ENCODE results near the gene GLP2R. TPM values are rescaled to one million over a fixed set of nuclear protein-coding genes. Genes with fewer than 3 reads are reported as not detected.

Gene GLP2R
- total RNA-seq, 4 donors from 2014 or later = 0.54 to 3.3 (median 1.2) TPM

- Histone ChIP-seq H3K36me3 (no peaks in the 10 kb centered on the region), H3K9me3 (no peaks in the 10 kb centered on the region), H3K27ac (no peak overlapping the region), H3K27me3 (no peaks in the 10 kb centered on the region), H3K4me1 (no peaks in the 10 kb centered on the region), H3K4me3 (replicated peaks in 1 of 3) (no peak overlapping the region)
- intact Hi-C loops (cut with DNase I) = no loop called here
- no peak for DNase-seq
- TF ChIP-seq POLR2A (IDR thresholded peaks at IDR 0.05) = no peak
- 46 to 52% methylated on average over 8 of the region's 8 CpGs for WGBS, 2 donors
Observed at GRCh38 chr17:9817086-9817485, 8.6 kb upstream of the GLP2R start.

DNA sequence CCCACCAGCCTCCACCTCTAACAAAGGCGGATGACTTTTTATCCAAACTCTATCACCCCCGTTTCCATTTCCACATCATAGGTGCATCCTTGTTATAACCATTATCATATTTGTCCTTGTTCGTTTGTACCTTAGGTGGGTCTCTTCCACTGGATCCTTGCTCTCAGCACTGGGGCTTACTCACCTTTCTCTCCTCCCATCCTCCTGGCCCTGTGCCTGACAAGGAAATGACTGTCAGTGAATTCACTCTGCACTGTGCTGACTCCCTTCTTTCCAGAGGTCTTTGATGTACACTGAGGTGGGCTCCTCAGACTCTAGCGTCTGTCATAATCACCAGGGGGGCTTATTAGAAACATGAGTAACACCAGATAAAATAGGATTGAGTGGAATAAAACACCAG, 7.0 kb upstream of the GLP2R start:
- intact Hi-C loops (cut with DNase I) = no loop called here
- Histone ChIP-seq H3K9me3 (no peaks in the 10 kb centered on the region), H3K27me3 (no peaks in the 10 kb centered on the region), H3K4me1 (no peaks in the 10 kb centered on the region), H3K27ac (no peak overlapping the region), H3K36me3 (no peaks in the 10 kb centered on the region), H3K4me3 (replicated peaks in 1 of 3) (no peak overlapping the region)
- 58 to 91% methylated on average over 4 of the region's 4 CpGs for WGBS, 2 donors
- TF ChIP-seq CTCF (IDR thresholded peaks at IDR 0.05) (no peak), POLR2A (IDR thresholded peaks at IDR 0.05) (no peak)
- DNase-seq = no peak

DNA sequence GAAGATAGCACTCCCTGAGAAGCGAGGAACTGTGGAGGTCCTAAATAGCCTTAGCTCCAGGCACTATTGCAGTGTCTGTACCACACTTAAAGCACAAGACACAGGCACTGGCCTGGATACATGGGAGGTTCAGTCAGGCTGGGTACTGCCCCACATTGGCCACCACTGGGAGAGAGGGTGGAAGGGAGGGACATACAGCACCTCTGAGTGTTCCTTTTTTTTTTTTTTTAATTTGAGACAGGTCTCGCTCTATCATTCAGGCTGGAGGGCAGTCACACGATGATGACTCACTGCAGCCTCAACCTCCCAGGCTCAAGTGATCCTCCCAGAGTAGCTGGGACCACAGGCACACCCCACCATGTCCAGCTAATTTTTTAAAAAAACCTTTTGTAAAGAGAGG, 5.3 kb upstream of the GLP2R start:
- Histone ChIP-seq H3K4me1 (no peaks in the 10 kb centered on the region), H3K36me3 (no peaks in the 10 kb centered on the region), H3K27ac (no peak overlapping the region), H3K27me3 (no peaks in the 10 kb centered on the region), H3K9me3 (no peaks in the 10 kb centered on the region), H3K4me3 (replicated peaks in 1 of 3) (no peak overlapping the region)
- intact Hi-C loops (cut with DNase I) = no loop called here
- no peak for TF ChIP-seq CTCF (IDR thresholded peaks at IDR 0.05)
- no peak for TF ChIP-seq POLR2A (IDR thresholded peaks at IDR 0.05)
- 56 to 77% methylated on average over 3 of the region's 3 CpGs for WGBS, 2 donors
- no peak for DNase-seq

DNA sequence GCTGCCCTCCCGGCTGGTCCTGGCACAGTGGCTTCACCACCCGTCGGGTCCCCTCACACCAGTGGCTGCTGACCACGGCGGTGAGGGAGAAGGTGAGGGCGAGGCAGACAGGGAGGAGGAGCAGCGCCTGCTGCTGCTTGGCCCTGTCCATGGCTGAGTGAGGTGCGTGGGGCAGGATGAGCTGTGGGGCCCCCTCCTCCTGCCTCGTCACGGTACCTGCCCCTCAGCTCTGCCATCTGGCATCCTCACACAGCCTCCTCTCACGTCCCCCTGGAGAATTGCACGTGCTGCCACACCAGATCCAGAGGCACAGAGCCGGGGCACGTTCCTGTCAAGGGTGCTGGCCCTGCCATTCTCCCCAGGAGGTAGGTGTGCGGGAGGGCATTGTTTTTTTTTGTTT, 3.8 kb upstream of the GLP2R start, which contains the start of gene GSG1L2:
Gene GSG1L2, minus strand, starts transcription at position 159 of the 400 bp plus-strand sequence. Its CDS starts 8 bp downstream, at position 151.
- intact Hi-C loops (cut with DNase I) = no loop called here
- TF ChIP-seq CTCF (IDR thresholded peaks at IDR 0.05) = no peak
- TF ChIP-seq POLR2A (IDR thresholded peaks at IDR 0.05) = no peak
- Histone ChIP-seq H3K4me1 (no peaks in the 10 kb centered on the region), H3K27me3 (no peaks in the 10 kb centered on the region), H3K4me3 (replicated peaks in 1 of 3) (no peak within 1 kb of the TSS), H3K27ac (no peak within 1 kb of the TSS), H3K9me3 (no peaks in the 10 kb centered on the region), H3K36me3 (no peaks in the 10 kb centered on the region)
- WGBS, 2 donors = 62 to 76% methylated on average over 8 to 15 of the region's 15 CpGs
- no peak for DNase-seq

DNA sequence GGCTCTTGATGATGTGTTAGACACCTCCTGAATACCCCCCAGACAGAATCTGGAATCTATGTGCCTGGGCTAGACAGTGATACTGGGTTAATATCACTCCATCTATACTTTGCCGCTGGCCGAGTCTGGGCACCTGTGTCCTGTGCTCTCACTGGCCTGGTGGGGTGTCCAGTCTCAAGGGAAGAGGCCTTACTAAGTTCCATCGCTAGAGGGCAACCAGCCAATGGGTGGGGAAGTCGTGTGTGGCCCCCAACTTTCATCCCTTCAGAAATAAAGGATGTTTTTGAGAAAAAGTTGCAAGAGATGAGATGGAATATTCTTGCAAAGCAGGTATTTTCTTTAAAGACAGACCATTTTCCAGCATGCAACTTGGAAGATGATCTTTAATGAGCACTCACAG, 1.6 kb upstream of the GLP2R start:
- Histone ChIP-seq H3K9me3 (no peaks in the 10 kb centered on the region), H3K27ac (no peak overlapping the region), H3K4me3 (replicated peaks in 1 of 3) (no peak overlapping the region), H3K36me3 (no peaks in the 10 kb centered on the region), H3K27me3 (no peaks in the 10 kb centered on the region), H3K4me1 (no peaks in the 10 kb centered on the region)
- WGBS, 2 donors = 60 to 71% methylated on average over 4 of the region's 4 CpGs
- DNase-seq = no peak
- no peak for TF ChIP-seq CTCF (IDR thresholded peaks at IDR 0.05)
- intact Hi-C loops (cut with DNase I) = no loop called here

DNA sequence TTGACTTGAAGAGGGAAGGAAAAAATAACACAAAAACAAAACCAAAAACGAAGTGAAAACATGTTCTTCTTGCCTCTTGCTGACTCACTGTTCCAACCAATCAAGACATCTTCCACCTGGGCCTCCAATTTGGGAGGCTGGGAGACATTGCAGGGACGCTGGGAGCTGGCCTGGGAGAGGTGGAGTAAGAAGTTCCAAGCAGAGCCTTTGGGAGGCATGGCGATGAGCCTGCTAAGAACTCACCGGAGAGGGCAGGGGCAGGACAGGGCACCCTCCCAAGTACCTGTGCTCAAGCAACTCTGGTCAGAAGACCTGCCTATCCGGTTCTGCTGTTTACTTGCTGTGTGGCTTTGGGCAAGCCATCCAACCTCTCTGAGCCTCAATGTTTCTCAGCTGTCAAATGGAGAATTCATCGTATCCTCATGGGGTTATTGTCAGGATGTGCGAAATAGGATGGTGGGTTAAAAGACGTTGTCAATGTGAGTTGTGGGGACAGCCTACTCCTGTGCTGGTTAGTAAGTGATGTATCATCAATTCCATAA, 856 bp upstream of the GLP2R start:
- TF ChIP-seq CTCF (IDR thresholded peaks at IDR 0.05) (no peak), POLR2A (IDR thresholded peaks at IDR 0.05) (no peak)
- Histone ChIP-seq H3K4me1 (no peaks in the 10 kb centered on the region), H3K9me3 (no peaks in the 10 kb centered on the region), H3K27ac (no peak overlapping the region), H3K27me3 (no peaks in the 10 kb centered on the region), H3K36me3 (no peaks in the 10 kb centered on the region), H3K4me3 (replicated peaks in 1 of 3) (no peak overlapping the region)
- 67 to 74% methylated on average over 7 to 8 of the region's 8 CpGs for WGBS, 2 donors
- intact Hi-C loops (cut with DNase I) = no loop called here
- no peak for DNase-seq
